Activated CD8-positive, alpha-beta memory T cell treated with anti-CD3 and anti-CD28 coated beads for 4 hours (primary cell): Measurements from ENCODE around the gene AEBP1.

Experiments used
- DNase-seq, 2 donors: peaks; one replicate each; pipeline ENCODE4 v3.0.0-alpha.2; 2020; ENCODE audit warnings: low read depth in 2 of 2

The AEBP1 gene

DNA sequence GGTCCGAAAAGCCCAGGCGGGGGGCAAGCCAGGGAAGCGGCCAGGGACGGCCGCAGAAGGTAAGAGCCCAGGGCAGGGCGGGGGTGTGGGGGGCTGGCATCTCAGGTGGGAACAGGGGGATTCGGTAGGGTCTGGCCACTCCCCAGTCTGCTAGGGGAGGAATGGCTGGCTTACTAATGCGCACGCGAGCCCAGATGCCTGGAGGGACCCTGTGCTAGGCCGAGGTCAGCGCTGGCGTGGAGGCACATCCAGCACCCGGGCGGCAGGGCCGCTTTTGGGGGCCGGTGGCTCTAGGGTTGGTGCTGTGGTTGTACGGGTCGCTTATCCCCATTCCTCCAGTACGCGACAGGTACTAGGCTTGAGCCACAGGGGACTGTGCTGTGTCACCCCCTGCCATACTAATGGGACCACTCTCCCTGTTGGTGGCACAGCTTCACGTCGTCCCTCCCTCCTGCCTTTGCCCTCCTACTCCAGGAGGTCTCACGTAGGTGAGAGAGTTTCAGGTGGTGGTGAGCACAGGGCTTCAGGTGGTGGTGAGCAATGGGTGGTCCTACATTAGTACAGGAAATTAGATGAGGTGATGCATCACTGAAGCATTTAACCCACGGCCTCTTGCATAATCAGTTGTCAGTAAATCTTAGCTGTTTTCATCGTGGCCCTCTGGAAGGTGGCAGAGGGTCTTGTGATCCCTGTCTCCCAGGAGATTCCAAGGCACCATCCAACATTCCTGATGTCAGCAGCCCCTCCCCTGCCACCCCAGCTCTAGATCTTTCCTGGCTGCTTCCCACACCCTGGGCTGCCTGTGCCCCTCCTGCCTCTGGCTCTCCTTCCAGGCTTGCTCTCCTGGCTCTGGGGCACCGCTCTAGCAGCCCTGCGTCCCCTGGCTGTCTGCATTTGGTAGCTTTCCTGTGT lies 971 bp downstream of the AEBP1 start:
- DNase-seq: no peak

- no peak for DNase-seq
These were observed 1.7 kb downstream of the AEBP1 start for GRCh38 chr7:44105832-44106231.

GRCh38 chr7:44106311-44107065 lies 2.3 kb downstream of the AEBP1 start:
- DNase-seq: no peak

GRCh38 chr7:44107116-44107960 lies 3.2 kb downstream of the AEBP1 start:
- DNase-seq: no peak

GRCh38 chr7:44107961-44108767 lies 4.0 kb downstream of the AEBP1 start:
- DNase-seq: no peak

- no peak for DNase-seq
These were observed 4.9 kb downstream of the AEBP1 start for GRCh38 chr7:44108768-44109750.

- no peak for DNase-seq
These were observed 5.8 kb downstream of the AEBP1 start for GRCh38 chr7:44109991-44110390.

DNA sequence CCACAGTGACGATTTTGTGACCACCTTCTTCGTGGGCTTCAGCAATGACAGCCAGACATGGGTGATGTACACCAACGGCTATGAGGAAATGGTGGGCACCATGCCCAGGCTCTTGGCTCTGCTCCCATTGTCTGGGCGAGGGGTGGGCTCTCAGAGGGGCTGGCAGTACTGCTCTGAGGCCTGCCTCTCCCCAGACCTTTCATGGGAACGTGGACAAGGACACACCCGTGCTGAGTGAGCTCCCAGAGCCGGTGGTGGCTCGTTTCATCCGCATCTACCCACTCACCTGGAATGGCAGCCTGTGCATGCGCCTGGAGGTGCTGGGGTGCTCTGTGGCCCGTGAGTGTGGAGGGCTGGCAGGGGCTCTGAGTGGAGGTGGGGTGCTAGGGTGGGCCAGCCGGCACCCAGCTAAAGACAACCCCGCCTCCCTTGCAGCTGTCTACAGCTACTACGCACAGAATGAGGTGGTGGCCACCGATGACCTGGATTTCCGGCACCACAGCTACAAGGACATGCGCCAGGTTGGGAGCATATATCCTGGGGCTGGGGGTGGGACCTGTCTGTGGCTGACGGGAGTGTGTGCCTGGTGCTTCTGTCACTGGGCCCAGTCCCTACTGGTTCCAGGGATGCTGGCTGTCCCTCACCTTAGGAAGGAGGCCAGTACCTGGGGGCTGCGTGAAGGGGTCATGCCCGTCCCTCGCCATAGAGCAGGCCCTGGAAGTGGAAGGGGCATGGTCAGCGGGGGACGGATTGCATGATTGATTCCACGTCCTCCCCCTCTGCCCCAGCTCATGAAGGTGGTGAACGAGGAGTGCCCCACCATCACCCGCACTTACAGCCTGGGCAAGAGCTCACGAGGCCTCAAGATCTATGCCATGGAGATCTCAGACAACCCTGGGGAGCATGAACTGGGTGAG lies 6.8 kb downstream of the AEBP1 start:
- DNase-seq: no peak

DNA sequence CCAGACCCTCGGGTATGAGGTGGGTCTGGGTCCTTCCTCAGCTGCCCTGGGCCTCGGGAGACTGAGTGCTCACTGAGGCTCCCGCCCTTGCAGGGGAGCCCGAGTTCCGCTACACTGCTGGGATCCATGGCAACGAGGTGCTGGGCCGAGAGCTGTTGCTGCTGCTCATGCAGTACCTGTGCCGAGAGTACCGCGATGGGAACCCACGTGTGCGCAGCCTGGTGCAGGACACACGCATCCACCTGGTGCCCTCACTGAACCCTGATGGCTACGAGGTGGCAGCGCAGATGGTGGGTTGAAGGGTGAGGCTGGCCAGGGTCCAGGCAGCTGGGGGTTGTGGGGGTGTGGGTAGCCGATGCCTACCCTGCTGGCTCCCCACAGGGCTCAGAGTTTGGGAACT lies 7.6 kb downstream of the AEBP1 start:
- no peak for DNase-seq

DNA sequence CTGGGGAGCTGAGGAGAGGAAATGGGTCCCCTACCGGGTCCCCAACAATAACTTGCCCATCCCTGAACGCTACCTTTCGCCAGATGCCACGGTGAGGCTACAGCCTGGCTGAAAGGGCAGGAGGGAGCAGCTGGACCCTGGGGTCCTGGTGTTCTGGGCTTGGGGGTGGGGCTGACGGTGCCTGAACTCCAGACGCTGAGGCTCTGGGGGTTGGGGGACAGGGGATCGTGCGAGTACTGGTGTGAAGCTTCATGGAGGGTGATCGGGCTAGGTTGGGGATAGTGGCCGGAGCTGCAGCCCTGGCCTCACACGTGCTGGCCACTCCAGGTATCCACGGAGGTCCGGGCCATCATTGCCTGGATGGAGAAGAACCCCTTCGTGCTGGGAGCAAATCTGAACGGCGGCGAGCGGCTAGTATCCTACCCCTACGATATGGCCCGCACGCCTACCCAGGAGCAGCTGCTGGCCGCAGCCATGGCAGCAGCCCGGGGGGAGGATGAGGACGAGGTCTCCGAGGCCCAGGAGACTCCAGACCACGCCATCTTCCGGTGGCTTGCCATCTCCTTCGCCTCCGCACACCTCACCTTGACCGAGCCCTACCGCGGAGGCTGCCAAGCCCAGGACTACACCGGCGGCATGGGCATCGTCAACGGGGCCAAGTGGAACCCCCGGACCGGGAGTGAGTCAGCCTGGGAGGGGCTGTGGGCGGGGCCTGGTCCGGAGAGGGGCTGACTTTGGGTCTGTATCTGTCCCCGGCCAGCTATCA lies 8.3 kb downstream of the AEBP1 start:
- DNase-seq: no peak

- DNase-seq: no peak
These were observed 9.0 kb downstream of the AEBP1 start for GRCh38 chr7:44112997-44113763.

DNA sequence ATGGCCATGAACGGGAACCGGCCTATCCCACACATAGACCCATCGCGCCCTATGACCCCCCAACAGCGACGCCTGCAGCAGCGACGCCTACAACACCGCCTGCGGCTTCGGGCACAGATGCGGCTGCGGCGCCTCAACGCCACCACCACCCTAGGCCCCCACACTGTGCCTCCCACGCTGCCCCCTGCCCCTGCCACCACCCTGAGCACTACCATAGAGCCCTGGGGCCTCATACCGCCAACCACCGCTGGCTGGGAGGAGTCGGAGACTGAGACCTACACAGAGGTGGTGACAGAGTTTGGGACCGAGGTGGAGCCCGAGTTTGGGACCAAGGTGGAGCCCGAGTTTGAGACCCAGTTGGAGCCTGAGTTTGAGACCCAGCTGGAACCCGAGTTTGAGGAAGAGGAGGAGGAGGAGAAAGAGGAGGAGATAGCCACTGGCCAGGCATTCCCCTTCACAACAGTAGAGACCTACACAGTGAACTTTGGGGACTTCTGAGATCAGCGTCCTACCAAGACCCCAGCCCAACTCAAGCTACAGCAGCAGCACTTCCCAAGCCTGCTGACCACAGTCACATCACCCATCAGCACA lies 9.7 kb downstream of the AEBP1 start:
- DNase-seq: no peak

GRCh38 chr7:44114586-44115310 lies 10.6 kb downstream of the AEBP1 start:
- no peak for DNase-seq

GRCh38 chr7:44116087-44116788 lies 12.1 kb downstream of the AEBP1 start:
- DNase-seq: no peak

DNA sequence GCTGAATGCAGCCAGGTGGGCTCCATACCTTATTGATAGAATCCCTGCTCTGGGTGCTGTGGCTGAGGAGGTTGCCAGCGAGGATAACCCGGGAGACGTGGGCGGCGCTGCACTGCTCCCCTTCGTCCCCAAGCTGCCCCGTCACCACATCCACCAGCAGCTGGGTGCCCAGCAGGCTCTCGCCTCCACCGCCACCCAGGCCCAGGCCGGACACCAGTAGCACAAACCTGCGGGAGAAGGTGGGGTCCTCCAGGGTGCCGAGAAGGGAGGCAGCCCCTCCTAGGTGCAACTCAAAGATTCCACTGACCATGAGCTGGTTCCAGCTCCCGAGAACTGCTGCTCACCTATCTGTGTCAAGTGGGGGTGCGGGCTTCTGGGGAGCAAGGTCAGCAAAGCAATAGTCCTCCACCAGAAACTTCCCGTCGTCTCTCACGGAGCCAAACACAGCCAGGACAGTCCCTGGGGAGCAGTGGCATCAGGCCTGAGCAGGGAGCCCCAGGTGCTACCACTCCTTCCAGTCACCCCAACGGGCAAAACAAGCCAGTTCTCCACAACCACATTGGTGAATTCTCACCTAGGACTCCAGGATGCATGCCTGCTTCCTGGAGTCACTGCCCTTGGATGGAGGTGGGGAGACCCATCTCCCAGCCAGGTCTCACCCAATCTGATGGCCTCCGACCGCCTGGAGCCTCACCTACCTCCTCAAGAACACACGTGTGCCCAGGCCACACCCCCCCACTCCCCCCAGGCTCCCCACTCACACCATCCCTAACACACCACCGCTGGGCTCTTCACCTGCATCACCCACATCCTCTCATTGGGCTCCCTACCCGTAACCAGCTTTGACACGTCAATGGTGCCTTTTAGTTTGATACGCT lies 12.9 kb downstream of the AEBP1 start:
- DNase-seq: no peak
